KMS-11 (cell line): Measurements from ENCODE around the gene ADAMTSL2.

ENCODE experiments used
- H2AFZ ChIP-seq: fragments of 200-600 bp; sonication (generic); 2 replicates; pipeline ENCODE4 v1.6.1; 2016; ENCODE audit warnings: antibody characterized with exemption, mixed run types, low read depth
- H3K27ac ChIP-seq: fragments of 200-600 bp; sonication (generic); 2 replicates; pipeline ENCODE4 v1.6.1; 2016; ENCODE audit warnings: mild to moderate bottlenecking, mixed run types
- H3K27me3 ChIP-seq: fragments of 200-600 bp; sonication (generic); 2 replicates; pipeline ENCODE4 v1.6.1; 2017; ENCODE audit warnings: mild to moderate bottlenecking, low read depth, mixed run types, moderate library complexity; ENCODE audit not compliant: insufficient read depth
- H3K36me3 ChIP-seq: fragments of 200-600 bp; sonication (generic); 2 replicates; pipeline ENCODE4 v1.6.1; 2017; ENCODE audit warnings: mild to moderate bottlenecking, mixed run types; ENCODE audit not compliant: insufficient read depth
- H3K4me1 ChIP-seq: fragments of 200-600 bp; sonication (generic); 2 replicates; pipeline ENCODE4 v1.6.1; 2016; ENCODE audit warnings: mild to moderate bottlenecking, low read depth, mixed run types; ENCODE audit not compliant: poor library complexity, severe bottlenecking
- H3K4me2 ChIP-seq: fragments of 200-600 bp; sonication (generic); 2 replicates; pipeline ENCODE4 v1.7.0; 2016; ENCODE audit warnings: mild to moderate bottlenecking, mixed run types
- H3K4me3 ChIP-seq: fragments of 200-600 bp; sonication (generic); IDR thresholded peaks from 2 replicates; pipeline ENCODE4 v1.6.1; 2017; ENCODE audit warnings: low read depth, low read length, mixed read lengths; ENCODE audit not compliant: insufficient read depth
- H3K79me2 ChIP-seq: fragments of 200-600 bp; sonication (generic); 2 replicates; pipeline ENCODE4 v1.6.1; 2016; ENCODE audit warnings: low read depth, mixed run types; ENCODE audit not compliant: insufficient read depth
- H3K9ac ChIP-seq: fragments of 200-600 bp; sonication (generic); 2 replicates; pipeline ENCODE4 v1.6.1; 2016; ENCODE audit warnings: mild to moderate bottlenecking, mixed run types
- H4K20me1 ChIP-seq: fragments of 200-600 bp; sonication (generic); 2 replicates; pipeline ENCODE4 v1.6.1; 2016; ENCODE audit warnings: mild to moderate bottlenecking, mixed run types; ENCODE audit not compliant: insufficient read depth
- CTCF ChIP-seq: fragments of 200-600 bp; sonication (generic); conservative IDR thresholded peaks from 2 replicates; pipeline ENCODE4 v1.6.1; 2017; ENCODE audit warnings: low read depth, mild to moderate bottlenecking, antibody characterized with exemption, low read length, moderate library complexity, mixed read lengths

The ADAMTSL2 gene

GRCh38 chr9:133517711-133518110 lies 16.8 kb upstream of the ADAMTSL2 start:
- no peaks in the 10 kb centered on the region for H3K79me2 ChIP-seq
- no peak for TF ChIP-seq CTCF
- no peaks in the 10 kb centered on the region for H3K4me1 ChIP-seq
- no peak overlapping the region for H2AFZ ChIP-seq
- no peak overlapping the region for H3K4me2 ChIP-seq
- no peak overlapping the region for H3K4me3 ChIP-seq
- H3K27ac ChIP-seq: no peak overlapping the region
- H4K20me1 ChIP-seq: no peaks in the 10 kb centered on the region
- no peak overlapping the region for H3K9ac ChIP-seq
- H3K36me3 ChIP-seq: no peaks in the 10 kb centered on the region
- H3K27me3 ChIP-seq: peaks cover 73% of the 10 kb centered on the region

GRCh38 chr9:133518200-133518599 lies 16.3 kb upstream of the ADAMTSL2 start:
- Histone ChIP-seq H3K4me3 (no peak overlapping the region), H3K27ac (no peak overlapping the region), H3K27me3 (peaks cover 78% of the 10 kb centered on the region), H3K9ac (no peak overlapping the region), H3K79me2 (no peaks in the 10 kb centered on the region), H2AFZ (no peak overlapping the region), H3K4me2 (no peak overlapping the region), H4K20me1 (no peaks in the 10 kb centered on the region), H3K36me3 (no peaks in the 10 kb centered on the region), H3K4me1 (no peaks in the 10 kb centered on the region)
- TF ChIP-seq CTCF: no peak

- Histone ChIP-seq H2AFZ (no peak overlapping the region), H3K79me2 (no peaks in the 10 kb centered on the region)
- no peak for TF ChIP-seq CTCF
Measured at GRCh38 chr9:133518706-133519449, 15.6 kb upstream of the ADAMTSL2 start.

GRCh38 chr9:133519693-133520092 lies 14.8 kb upstream of the ADAMTSL2 start:
- TF ChIP-seq CTCF: no peak
- no peaks in the 10 kb centered on the region for H4K20me1 ChIP-seq
- no peak overlapping the region for H3K27ac ChIP-seq
- H3K9ac ChIP-seq: no peak overlapping the region
- no peak overlapping the region for H2AFZ ChIP-seq
- H3K4me3 ChIP-seq: no peak overlapping the region
- H3K79me2 ChIP-seq: no peaks in the 10 kb centered on the region
- H3K27me3 ChIP-seq: peaks cover 87% of the 10 kb centered on the region
- no peaks in the 10 kb centered on the region for H3K4me1 ChIP-seq
- H3K36me3 ChIP-seq: no peaks in the 10 kb centered on the region
- no peak overlapping the region for H3K4me2 ChIP-seq

More at GRCh38 chr9:133518706-133519449, 15.6 kb upstream of the ADAMTSL2 start:
- no peak overlapping the region for H3K4me3 ChIP-seq
- H4K20me1 ChIP-seq: no peaks in the 10 kb centered on the region
- no peaks in the 10 kb centered on the region for H3K36me3 ChIP-seq
- H3K9ac ChIP-seq: no peak overlapping the region
- peaks cover 79% of the 10 kb centered on the region for H3K27me3 ChIP-seq
- no peak overlapping the region for H3K4me2 ChIP-seq
- no peaks in the 10 kb centered on the region for H3K4me1 ChIP-seq
- no peak overlapping the region for H3K27ac ChIP-seq
